ENCODE measurements around the gene VAMP7.

The VAMP7 gene

GRCh38 chrX:155951237-155951789, 70.2 kb downstream of the VAMP7 start:
- DNase-seq (ENCODE audit: extremely low spot score), result no peak
- ChIA-PET POLR2A (no interaction called here), CTCF (no interaction called here)
- TF ChIP-seq, protein P1, sequence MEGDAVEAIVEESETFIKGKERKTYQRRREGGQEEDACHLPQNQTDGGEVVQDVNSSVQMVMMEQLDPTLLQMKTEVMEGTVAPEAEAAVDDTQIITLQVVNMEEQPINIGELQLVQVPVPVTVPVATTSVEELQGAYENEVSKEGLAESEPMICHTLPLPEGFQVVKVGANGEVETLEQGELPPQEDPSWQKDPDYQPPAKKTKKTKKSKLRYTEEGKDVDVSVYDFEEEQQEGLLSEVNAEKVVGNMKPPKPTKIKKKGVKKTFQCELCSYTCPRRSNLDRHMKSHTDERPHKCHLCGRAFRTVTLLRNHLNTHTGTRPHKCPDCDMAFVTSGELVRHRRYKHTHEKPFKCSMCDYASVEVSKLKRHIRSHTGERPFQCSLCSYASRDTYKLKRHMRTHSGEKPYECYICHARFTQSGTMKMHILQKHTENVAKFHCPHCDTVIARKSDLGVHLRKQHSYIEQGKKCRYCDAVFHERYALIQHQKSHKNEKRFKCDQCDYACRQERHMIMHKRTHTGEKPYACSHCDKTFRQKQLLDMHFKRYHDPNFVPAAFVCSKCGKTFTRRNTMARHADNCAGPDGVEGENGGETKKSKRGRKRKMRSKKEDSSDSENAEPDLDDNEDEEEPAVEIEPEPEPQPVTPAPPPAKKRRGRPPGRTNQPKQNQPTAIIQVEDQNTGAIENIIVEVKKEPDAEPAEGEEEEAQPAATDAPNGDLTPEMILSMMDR (IDR thresholded peaks at IDR 0.05; ENCODE audit: control extremely low read depth, extremely low read depth, low read depth, missing control alignments), result no peak

GRCh38 chrX:155953055-155953454, 71.9 kb downstream of the VAMP7 start:
- TF ChIP-seq, protein P1 (IDR thresholded peaks at IDR 0.05; ENCODE audit: control extremely low read depth, extremely low read depth, low read depth, missing control alignments), result no peak
- POLR2A ChIA-PET, result no interaction called here
- DNase-seq (ENCODE audit: extremely low spot score), result no peak
- CTCF ChIA-PET, result no interaction called here

GRCh38 chrX:155954793-155955192, 73.6 kb downstream of the VAMP7 start:
- TF ChIP-seq, protein P1 (IDR thresholded peaks at IDR 0.05; ENCODE audit: control extremely low read depth, extremely low read depth, low read depth, missing control alignments), result no peak
- no peak for DNase-seq (ENCODE audit: extremely low spot score)
- CTCF ChIA-PET, result no interaction called here
- POLR2A ChIA-PET, result no interaction called here

DNA sequence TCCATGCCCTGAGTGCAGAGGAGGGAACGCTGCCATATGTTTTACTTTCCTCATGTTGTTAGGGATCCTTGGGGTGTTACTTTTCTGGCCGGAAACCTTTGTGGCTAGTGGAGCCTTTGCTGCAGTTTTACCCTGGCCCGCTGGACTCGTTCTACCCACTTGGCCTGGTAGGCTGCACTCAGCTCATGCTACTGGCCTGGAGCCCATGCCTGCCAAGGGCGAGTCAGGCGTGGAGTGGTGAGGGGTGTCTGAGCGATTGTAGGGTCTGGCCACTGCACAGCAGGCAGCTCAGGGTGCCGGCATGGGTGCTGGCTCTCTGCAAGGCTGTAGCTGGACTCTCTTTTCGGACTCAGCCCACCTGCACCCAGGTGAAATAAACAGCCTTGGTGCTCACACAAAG, 75.0 kb downstream of the VAMP7 start:
- TF ChIP-seq, protein P1 (IDR thresholded peaks at IDR 0.05; ENCODE audit: control extremely low read depth, extremely low read depth, low read depth, missing control alignments), result no peak
- POLR2A ChIA-PET, result no interaction called here
- DNase-seq (ENCODE audit: extremely low spot score), result no peak
- CTCF ChIA-PET, result no interaction called here

DNA sequence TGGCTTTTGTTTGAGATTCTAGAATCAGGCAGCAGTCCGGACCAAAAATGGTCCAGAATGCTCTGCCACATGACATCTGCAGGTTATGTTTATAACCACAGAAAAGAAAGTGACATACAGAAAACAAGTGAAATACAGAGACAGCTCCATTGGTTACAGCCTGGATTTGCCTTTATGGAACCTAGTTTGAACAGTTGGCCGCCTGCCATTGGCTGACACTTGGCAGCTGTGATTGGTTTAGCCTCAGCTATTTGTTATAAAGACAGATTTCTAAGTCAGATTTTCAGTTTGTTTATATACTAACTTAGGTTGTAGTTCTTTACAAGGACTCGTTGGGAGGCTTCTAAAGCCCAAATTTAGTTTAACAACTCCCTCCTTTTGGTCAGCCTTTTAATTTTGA, 75.5 kb downstream of the VAMP7 start:
- TF ChIP-seq, protein P1 (IDR thresholded peaks at IDR 0.05; ENCODE audit: control extremely low read depth, extremely low read depth, low read depth, missing control alignments), result no peak
- POLR2A ChIA-PET, result no interaction called here
- CTCF ChIA-PET, result no interaction called here
- no peak for DNase-seq (ENCODE audit: extremely low spot score)

- no peak for DNase-seq (ENCODE audit: extremely low spot score)
- CTCF ChIA-PET, result no interaction called here
- POLR2A ChIA-PET, result no interaction called here
- TF ChIP-seq, protein P1 (IDR thresholded peaks at IDR 0.05; ENCODE audit: control extremely low read depth, extremely low read depth, low read depth, missing control alignments), result no peak
Observed at GRCh38 chrX:155957843-155958242, 76.7 kb downstream of the VAMP7 start.

Measured in GM10248 (cell line).